Dermis microvascular lymphatic vessel endothelial cell (primary cell): ENCODE results near the gene PRKG1. TPM values are rescaled to one million over a fixed set of nuclear protein-coding genes. Genes with fewer than 3 reads are reported as not detected.

ENCODE experiments used
- DNase-seq, 2 donors: peaks; one replicate each; pipeline versions ENCODE4 v3.0.0 to v3.0.0-alpha.2; 2010; ENCODE audit warnings: low read depth in 2 of 2
- total RNA-seq: library from RNA; depleted of rRNA; stranded (reverse); fragments of >200 nt; gene quantifications from 2 replicates; pipeline ENCODE4 v1.2.1, GENCODE V29; 2014

Gene PRKG1
- total RNA-seq, 1 donor from 2014 or later: 0.64 TPM

DNA sequence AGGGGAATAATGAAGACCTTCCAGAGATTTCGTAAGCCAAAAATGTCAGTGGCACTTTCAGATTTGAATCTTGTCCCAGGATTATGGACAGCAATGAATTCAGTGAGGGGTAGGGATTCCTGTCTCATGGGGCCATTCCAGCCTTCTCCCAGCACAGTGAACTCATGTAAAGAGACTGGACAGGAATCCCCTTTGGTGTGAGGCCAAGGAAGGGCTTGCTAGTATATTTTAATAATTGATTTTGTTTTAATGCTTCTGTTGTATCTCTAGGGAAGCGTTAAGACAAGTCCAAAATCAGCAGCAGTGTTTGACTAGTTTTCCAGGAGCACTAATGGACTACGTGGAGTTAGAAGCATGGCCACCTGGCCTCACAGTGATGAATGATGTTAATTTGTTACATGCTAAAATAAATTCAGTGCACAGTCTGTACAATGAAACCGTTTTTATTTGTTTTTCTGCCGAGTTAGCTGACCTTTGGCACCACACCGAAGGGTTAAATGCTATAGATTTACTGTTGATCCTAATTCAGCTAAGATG lies 1025.8 kb downstream of the PRKG1 start:
- no peak for DNase-seq

DNA sequence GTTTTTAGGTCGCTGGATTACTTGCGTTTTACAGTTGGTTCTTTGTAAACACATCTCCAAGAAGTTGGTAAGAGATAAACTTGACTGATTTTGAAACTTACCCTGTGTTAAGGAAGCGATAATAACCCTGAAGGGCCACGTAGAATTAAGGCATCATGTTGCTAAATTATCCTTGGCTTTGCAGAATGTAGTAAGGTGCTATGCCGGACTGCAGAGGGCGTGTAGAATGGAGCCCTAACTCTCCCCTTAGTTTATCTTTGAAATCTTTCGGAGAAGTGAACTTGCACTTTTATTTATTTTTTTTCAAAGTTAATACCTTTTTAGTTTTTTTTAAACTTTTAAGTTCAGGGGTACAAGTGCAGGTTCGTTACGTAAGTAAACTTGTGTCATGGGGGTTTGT lies 1031.0 kb downstream of the PRKG1 start:
- no peak for DNase-seq

DNA sequence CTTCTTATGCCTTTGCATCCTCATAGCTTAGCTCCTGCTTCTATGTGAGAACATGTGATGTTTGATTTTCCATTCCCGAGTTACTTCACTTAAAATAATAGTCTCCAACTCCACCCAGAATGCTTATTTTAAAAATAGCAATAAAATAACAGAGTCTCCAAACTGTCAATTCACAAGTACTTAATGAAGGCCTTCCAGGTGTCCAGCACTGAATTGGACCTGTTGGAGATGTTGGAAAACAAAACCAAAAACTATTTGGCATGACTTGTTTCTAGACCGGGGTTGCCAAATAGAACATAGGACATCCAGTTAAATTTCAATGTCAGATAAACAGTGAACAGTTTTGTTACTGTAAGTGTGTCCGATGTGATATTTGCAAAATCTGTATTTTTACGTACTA lies 1031.7 kb downstream of the PRKG1 start:
- DNase-seq: no peak

DNA sequence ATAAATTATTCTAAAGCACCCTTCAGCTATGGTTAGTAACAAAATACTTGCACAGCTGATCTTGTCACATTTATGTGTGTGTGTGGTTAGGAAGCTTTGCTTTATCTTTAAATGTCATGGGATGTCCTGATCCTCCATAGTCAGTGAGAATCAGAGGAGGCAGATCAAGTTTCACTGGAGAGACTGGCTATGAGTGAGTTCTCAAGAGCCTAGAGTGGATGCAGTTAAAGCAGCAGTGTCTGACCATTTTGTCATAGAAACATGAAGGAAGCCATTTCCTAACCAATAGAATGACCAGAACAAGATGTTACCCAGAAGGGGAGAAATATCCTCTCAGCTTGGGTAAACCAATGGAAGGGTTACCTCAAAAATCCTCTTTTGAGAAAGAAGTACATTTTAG lies 1032.6 kb downstream of the PRKG1 start:
- no peak for DNase-seq

DNA sequence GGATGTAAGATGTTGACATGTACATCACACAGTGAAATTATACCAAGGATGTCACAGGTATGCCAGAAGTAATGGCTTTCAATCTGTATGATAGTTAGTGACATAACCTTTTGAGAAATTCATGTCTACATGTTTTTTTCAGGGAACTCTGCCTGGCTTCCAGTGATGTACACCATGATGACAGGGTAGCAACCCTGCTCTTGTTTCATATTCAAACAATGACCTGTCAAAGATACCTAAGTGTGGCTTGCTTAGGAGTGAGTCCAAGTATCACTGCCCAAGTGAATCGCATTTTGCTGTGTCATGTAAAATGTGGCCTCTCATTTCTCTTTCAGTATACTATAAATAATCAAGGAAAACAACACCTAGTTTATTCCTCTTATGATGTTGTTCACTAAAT lies 1033.9 kb downstream of the PRKG1 start:
- DNase-seq: no peak

DNA sequence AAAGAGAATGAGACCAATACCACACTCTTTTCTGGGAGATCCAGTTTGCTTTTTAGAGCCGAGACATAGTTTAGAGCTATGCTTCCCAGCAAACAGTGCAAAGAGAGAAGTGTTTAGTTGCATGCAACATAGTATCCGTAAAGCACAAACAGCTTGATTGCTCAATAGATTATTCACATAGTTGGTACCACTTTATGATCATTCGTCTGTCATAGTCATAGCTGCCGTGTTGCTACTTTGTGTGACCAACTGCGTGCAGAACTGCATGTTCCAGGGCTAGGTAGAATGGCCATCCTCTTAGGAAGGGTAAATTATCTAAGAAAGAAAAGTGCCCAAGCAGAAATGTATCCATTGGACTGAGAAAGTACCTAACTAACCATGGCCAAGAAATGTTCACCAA lies 1036.3 kb downstream of the PRKG1 start:
- DNase-seq: no peak

DNA sequence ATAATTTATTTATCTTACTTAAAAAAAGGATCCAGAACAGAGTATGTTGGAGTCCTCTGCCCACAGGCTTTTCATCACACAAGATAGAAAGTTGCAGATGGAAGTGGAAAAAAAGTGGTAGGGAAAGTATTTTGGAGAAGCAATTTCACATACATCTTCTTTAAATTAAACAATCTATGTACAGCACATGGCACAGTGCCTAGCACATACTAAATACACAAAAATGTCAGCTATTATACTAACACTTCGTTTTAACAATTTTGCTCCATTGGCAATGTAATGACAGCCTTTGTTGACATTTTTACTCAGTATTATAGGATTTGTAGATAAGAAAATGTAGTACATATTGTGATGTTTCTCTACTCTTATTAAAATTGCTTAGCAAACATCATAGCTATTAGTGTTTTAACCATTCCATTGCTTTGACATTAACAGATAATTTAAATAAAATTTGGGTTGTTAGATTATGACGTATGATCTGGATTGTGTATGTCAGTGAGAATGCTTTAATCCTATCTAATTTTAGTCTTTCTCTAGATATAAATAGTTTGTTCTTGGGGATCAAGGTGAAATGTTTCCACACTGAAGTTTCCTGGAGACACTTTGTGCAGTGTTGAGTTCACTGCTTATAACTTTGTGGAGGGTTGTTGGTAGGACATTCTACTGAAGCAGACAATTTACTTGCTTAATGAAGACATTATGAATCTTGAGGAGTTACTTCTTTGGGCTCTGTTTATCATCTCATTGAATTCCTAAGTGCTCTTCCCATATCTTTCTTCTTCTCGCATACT lies 1037.0 kb downstream of the PRKG1 start:
- DNase-seq: no peak

DNA sequence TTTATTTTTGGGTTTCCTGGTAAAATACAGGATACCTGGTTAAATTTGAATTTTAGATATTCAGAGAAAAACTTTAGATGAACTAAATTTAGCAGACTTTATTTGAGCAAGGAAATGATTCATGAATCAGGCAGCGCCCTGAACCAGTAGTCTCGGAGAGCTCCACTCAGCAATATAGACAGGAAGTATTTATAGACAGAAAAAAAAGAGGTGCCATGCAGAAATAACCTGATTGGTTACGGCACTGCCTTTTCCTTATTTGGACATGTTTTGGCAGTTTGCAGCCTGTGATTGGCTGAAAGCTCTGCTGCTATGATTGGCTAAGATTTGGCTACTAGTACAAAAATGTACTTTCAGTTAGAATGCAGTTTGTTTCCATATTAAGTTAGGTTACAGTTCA lies 1041.5 kb downstream of the PRKG1 start:
- peak in 1 of 2 donors; percentile 5 for DNase-seq

DNA sequence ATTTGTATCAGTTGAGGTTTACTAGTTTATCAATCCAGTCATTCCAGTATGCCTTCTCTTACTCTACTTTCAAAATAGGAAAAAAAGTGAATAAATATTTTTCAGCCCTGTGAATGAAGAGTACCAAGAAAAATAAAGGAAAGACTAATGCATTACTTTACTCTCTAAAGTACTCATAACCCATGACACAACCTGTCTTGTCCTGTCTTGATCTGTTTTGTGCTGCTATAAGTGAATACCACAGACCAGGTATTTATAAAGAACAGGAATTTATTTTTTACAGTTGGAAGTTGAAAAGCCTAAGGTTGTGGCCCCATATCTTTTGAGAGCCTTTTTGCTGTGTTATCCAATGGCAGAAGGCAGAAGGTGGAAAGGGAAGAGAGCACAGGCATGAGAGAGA lies 1045.2 kb downstream of the PRKG1 start:
- no peak for DNase-seq

DNA sequence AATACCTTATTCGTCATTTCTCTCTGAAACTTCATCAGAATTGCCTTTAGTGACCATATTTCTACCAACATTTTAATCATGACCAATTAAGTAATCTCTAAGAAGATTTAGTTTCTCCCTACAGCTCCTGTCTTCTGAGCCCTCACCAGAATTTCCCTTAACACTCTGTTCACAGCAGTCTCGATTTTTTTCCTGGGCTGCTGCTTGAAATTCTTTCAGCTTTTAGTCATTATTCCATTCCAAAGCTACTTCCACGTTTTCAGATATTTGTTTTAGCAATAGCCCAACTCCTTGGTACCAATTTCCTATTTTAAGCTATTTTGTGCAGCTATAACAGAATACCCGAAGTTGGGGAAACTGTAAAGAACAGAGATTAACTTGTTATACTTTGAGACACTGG lies 1047.4 kb downstream of the PRKG1 start:
- no peak for DNase-seq

DNA sequence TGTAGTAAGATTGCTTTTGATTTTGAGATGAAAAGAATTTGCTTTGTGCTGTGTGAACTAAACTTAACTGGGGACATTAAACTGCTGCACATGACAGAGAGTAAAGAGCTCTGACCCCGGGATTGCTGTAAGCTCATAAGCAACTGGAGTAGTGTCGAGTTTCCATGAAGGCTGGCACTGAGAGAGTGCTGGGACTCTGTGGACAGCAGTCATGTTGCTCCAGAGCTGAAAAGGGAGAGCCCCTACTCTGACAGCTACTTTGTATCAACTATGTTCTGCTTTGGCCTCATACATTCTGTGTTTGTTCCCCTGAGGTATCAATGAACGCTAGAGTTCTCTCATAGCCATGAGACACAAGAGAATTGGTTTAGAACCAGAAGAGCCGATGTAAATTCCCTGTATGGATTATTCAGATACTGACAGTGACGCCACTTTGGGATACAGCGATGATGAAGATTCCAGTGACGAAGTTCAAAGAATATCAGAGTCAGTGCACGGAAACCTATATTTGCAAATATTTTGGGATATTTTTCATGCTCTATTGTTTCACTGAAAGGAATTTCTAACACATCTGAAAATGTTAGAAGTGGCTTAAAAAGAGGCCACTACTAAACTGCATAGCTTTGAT lies 1053.9 kb downstream of the PRKG1 start:
- no peak for DNase-seq

DNA sequence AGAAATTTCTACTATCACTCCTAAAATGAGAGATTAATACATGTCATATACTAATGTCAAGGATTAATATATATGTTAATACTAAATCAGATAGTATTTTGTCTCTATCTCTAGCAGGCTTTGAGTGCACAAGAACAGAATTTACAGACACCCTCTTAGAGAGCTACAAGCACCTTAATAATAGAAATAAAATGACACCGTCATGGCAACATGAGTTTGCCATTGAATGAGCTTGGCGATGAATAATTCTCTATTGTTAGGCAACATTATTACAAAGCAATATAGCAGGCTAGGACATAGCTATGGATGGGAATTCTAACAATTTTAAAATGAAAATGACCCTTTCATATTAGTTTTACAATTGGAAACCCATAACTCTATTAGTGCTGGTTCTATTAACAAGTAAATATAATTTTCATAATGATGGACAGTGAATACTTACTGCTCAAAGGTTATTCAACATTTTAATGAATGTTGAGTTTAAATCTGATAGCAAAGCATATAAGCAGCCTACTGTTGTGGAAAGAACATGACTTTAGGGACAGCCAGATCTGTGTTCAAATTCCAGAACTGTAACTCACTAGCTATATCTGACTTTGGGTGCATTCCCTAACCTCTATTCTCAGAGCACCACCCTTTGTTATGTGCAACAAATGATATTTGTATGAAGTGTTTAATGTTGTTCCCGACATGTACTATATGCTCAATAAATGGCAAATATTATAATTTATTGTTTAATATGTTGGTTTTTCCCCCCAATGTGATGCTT lies 1055.3 kb downstream of the PRKG1 start:
- DNase-seq: no peak

DNA sequence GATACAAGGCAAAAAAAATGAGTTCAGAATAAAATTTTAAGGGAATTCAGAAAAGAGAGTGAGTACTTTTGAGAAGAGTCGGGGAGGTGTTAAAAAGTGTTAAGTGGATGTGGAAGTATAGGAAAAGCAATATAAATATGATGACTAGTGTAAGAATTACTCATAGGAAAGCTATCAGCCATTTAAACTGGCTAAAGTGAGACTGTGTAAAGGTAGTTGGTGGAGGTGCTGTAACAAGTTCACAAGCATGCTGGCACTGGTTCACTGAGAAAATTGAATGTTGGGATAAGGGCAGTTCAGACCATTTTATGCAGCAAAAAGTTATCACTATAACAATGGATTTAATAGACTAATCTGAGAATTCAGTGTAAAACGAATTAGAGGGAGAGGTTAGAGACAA lies 1060.8 kb downstream of the PRKG1 start:
- no peak for DNase-seq

DNA sequence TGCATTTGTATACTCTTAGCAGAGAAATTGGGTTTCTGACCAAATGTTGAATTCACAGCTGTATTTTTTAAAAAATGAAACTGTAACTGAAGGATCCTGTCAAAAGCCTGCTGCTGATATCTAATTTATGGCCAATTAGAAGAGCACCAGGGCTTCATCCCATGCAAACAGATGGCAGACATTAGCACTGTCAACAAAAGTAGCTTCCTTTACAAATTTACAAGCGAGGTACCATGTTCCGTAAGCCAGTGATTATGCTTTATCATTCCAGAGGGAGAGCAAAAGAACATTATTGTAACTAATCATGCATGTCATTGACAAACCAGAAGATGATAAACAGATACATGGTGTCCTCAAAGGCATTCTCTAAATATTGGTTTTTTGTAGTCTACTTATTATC lies 1062.6 kb downstream of the PRKG1 start:
- no peak for DNase-seq

DNA sequence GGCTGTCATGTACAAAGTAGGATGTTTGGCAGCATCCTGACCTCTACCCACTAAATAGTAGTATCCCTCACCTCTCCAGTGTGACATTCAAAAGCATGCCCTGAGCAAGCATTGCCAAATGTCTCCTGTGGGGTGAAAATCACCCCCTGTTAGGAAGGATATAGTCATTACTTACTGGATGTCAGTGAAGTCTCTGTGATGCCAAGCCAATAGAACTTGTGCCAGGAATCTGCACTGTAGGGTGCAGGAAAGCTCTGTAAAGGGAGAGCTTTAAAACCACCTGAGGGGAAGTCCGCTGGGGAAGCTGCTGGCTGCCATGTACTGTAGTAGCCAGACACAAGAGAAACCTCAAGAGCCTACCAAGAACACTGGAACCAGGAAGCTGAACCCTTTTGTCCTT lies 1069.1 kb downstream of the PRKG1 start:
- DNase-seq: no peak

DNA sequence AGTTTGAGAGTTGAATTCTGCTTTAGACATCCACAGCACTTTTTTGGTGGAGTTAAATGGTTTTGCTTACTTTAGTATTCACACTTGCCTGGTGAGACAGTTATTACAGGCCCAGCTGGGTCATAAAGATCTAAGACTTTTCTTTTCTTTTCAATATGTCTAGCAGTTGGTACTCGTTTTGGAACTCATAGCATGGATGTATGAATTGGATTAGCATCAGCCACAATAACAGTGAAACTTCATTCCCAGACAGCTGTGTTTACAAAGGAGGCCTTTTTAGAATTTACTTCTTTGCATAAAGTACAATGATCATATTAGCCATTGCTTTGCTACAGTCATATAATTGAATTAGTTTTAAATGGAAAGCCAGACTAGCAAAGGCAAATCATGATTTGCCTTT lies 1071.3 kb downstream of the PRKG1 start:
- DNase-seq: no peak

DNA sequence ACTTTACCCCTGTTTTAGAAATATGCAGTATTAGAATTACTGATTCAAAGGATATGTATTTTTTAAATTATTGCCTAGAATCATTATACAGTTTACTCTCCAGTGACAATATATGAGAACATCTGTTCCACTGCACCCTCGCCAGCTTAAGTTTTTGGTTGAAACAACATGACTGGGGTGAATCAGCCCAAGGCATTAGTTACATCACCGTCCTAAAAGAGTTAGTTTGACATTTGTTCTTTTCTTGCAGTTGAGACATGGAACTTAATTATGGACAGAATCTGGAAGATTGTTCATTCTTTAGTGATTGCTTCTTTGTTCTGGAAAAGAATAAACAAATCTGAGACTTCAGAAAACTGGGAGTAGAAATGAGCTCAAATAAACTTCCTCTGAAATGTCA lies 1072.5 kb downstream of the PRKG1 start:
- DNase-seq: no peak

DNA sequence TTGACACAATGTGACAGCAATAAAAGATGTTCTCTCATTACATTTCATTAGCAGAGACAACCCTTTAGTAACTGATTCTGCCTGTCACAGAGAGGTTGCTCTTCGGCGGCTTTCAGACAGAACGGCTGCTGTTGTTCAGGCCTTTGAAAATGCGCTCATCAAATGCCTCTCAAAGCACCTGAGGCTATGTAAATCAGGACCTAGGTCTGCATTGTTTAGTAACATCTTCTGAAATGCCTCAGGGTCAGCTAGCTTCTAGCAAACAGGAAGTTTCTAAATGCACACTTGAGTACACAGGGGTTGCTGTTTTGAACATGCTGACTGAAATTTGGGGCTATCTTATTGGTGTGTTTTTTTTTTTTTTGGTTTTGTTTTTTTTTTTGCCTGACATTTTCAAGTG lies 1096.5 kb downstream of the PRKG1 start:
- no peak for DNase-seq

DNA sequence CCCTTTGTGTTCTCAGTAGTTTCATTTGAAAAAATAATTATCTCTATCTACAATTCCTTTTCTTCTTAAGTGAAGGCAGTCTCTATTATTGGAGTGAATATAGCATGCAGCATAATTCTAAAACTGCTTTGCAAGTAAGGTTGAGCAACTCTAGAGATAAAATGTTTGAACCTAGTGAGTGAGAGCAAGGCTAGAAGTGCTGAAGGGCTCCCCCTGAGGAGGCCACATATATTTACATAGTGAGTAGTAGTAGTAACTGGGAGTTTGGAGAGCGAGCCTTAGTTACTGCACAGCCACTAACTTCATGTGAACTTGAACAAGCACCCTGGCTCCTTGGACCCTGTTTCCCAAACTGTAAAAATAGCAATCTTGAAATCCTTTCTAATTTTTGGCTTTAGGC lies 1098.3 kb downstream of the PRKG1 start:
- DNase-seq: no peak

DNA sequence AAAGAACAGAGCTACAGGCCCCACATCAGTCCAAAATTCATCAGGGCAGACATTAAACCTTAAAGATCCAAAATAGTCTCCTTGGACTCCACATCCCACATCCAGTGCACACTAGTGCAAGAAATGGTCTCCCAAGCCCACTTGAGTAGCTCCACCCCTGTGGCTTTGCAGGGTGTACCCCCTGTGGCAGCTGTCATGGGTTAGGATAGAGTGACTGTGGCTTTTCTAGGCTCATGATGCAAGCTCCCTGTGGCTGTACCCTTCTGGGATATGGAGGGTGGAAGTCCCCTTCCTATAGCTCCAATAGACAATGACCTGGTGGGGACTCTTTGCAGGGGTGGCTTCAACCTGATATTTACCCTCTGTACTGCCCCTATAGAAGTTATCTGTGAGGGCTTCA lies 1111.0 kb downstream of the PRKG1 start:
- no peak for DNase-seq

DNA sequence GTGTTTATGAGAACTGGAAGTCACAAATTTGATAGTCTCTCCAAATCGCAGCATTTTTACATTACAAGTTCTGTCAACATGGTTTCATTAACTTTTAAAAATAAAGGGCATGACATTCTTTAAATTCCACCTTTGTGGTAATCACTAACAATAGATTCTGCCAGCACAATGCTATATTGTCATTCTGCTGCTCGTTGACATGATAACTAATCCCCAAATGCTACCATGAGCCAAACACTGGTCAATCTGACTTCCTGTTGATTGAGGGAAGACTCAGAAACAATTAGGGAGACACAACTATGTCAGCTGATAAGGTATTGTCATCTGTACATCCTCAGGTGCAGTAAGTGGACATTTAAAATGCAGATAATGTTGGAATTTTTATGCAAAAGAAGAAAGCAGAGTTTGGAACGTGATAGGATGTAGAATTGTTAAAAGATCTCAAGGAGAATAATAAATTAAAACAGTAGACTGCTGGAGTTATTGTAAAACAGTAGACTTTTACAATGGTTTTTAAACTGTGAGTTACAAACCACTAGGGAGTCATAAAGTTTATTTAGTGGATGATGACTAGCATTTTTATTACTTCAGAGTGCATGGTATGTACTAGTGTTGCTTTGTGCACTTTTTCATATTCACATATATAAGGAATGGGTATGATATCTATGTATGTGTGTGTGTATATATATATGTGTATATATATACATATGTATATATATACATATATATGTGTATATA lies 1113.4 kb downstream of the PRKG1 start:
- DNase-seq: peak; percentile 52 to 59

DNA sequence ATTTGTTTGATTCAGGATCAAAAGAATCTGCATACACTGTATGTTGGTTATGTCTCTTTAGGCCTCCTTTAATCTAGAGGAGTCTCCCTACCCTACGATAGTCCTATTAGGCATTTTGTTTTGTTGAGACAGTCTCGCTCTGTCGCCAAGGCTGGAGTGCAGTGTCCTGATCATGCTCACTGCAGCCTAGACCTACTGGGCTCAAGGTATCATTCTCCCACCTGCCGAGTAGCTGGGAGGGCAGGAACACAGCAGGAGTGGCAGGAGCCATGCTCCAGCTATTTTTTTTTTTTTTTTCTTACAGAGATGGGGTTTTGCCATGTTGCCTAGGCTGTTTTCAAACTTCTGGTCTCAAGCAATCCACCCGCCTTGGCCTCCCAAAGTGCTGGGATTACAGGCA lies 1116.8 kb downstream of the PRKG1 start:
- DNase-seq: no peak
